Fibroblast of lung (primary cell): ENCODE measurements around the gene ESPNL.

Source experiments
- EZH2 ChIP-seq: IDR thresholded peaks from 2 replicates; pipeline ENCODE4 v1.5.1; 2012; ENCODE audit warnings: low read length, control low read depth, mild to moderate bottlenecking; ENCODE audit errors: missing control alignments
- TF ChIP-seq, protein P1 (sequence below), 2 donors: IDR thresholded peaks in 1 of 2; conservative IDR thresholded peaks in 1 of 2; 1 replicate in 1 of 2; 2 replicates in 1 of 2; pipeline ENCODE4 v1.5.1; 2011 to 2012; ENCODE audit warnings: low read length in 2 of 2, control low read depth in 1 of 2, inconsistent platforms in 1 of 2, low read depth in 1 of 2, mild to moderate bottlenecking in 1 of 2

DNA sequence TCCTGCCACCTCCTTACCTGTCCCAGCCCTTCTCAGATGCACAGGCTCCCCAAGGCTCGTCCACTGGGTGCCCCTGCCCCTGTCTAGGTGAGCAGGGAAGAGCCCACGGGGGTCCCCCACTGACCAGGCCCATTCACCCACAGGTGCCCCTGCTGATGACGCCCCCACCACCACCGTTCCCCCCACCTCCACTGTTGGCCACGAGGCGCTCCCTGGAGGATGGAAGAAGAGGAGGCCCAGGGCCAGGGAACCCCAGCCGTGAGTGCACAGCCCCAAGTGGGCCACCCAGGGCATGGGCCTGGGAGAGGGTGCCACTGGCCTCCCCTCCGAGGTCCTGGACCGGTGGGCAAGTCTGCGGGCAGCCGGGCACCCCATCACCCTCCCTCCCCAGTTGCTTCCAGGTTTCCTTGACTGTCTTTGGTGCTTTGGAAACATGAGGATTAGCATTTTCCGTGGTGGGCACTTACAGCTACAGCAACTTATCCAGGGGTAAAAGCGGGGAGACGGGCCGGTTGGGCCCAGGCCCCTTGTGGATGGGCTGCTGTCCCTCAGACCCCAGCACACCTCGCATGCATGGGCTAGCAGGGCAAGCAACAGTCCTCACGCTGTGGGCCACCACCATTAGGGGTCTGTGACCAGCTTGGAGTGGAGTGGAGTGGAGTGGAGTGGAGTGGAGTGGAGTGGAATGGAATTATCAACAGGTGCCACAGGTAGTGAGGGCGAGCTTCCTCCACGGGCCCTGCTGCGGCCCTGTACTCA lies 25.2 kb downstream of the ESPNL start:
- TF ChIP-seq, protein P1, sequence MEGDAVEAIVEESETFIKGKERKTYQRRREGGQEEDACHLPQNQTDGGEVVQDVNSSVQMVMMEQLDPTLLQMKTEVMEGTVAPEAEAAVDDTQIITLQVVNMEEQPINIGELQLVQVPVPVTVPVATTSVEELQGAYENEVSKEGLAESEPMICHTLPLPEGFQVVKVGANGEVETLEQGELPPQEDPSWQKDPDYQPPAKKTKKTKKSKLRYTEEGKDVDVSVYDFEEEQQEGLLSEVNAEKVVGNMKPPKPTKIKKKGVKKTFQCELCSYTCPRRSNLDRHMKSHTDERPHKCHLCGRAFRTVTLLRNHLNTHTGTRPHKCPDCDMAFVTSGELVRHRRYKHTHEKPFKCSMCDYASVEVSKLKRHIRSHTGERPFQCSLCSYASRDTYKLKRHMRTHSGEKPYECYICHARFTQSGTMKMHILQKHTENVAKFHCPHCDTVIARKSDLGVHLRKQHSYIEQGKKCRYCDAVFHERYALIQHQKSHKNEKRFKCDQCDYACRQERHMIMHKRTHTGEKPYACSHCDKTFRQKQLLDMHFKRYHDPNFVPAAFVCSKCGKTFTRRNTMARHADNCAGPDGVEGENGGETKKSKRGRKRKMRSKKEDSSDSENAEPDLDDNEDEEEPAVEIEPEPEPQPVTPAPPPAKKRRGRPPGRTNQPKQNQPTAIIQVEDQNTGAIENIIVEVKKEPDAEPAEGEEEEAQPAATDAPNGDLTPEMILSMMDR (conservative IDR thresholded peaks at IDR 0.05 in 1 of 2, IDR thresholded peaks at IDR 0.05 in 1 of 2; ENCODE audit: low read depth in 1 of 2, low read length in 2 of 2) = no peak
- TF ChIP-seq EZH2 = no peak
